Liver (tissue), 9 donors: ENCODE data around the gene DNAJC5. TPM values are rescaled to one million over a fixed set of nuclear protein-coding genes. Genes with fewer than 3 reads are reported as not detected.

Experiments
- DNase-seq: peaks from one replicate; pipeline ENCODE4 v3.0.0-alpha.2; 2017; ENCODE audit warnings: low spot score
- H3K27ac ChIP-seq, 2 donors: one replicate each; pipeline ENCODE4 v1.7.0; 2013; ENCODE audit warnings: inconsistent platforms in 2 of 2, low read length in 2 of 2, control low read depth in 1 of 2, low read depth in 1 of 2, mild to moderate bottlenecking in 1 of 2
- H3K27me3 ChIP-seq, 4 donors: one replicate each; pipeline versions ENCODE4 v1.6.1 to v1.7.0; 2013; ENCODE audit warnings: low read length in 3 of 4, inconsistent platforms in 1 of 4, mild to moderate bottlenecking in 1 of 4, moderate library complexity in 1 of 4; ENCODE audit not compliant: control insufficient read depth in 4 of 4, insufficient read depth in 4 of 4
- H3K36me3 ChIP-seq, 4 donors: one replicate each; pipeline versions ENCODE4 v1.6.1 to v1.7.0; 2013; ENCODE audit warnings: low read length in 3 of 4, mild to moderate bottlenecking in 3 of 4, low read depth in 1 of 4, moderate library complexity in 1 of 4; ENCODE audit not compliant: control insufficient read depth in 4 of 4, insufficient read depth in 3 of 4
- H3K4me1 ChIP-seq, 4 donors: one replicate each; pipeline versions ENCODE4 v1.6.1 to v1.7.0; 2013; ENCODE audit warnings: low read length in 3 of 4, mild to moderate bottlenecking in 3 of 4, moderate library complexity in 1 of 4; ENCODE audit not compliant: control insufficient read depth in 4 of 4, insufficient read depth in 4 of 4
- H3K4me3 ChIP-seq, 3 donors: one replicate each; pipeline versions ENCODE4 v1.6.1 to v1.7.0; 2013; ENCODE audit warnings: low read length in 3 of 3, control low read depth in 1 of 3, low read depth in 1 of 3, mild to moderate bottlenecking in 1 of 3
- H3K9ac ChIP-seq, 2 donors: one replicate each; pipeline ENCODE4 v1.7.0; 2013; ENCODE audit warnings: low read length in 2 of 2, mild to moderate bottlenecking in 2 of 2, moderate library complexity in 2 of 2, control low read depth in 1 of 2, low read depth in 1 of 2
- H3K9me3 ChIP-seq, 4 donors: one replicate each; pipeline versions ENCODE4 v1.6.1 to v1.7.0; 2013; ENCODE audit warnings: low read length in 3 of 4; ENCODE audit not compliant: control insufficient read depth in 4 of 4
- FOXA1 ChIP-seq: IDR thresholded peaks from 2 replicates; pipeline ENCODE4 v1.6.1; 2016; ENCODE audit warnings: antibody characterized with exemption
- GABPA ChIP-seq, 2 donors: IDR thresholded peaks in 1 of 2; conservative IDR thresholded peaks in 1 of 2; 2 replicates each; pipeline ENCODE4 v1.6.1; 2016; ENCODE audit warnings: antibody characterized with exemption in 2 of 2, mild to moderate bottlenecking in 1 of 2, moderate library complexity in 1 of 2
- HNF4A ChIP-seq, 2 donors: conservative IDR thresholded peaks; 2 replicates each; pipeline ENCODE4 v1.6.1; 2016; ENCODE audit warnings: antibody characterized with exemption in 2 of 2, mild to moderate bottlenecking in 2 of 2
- HNF4G ChIP-seq: IDR thresholded peaks from 2 replicates; pipeline ENCODE4 v1.6.1; 2016; ENCODE audit warnings: antibody characterized with exemption
- JUND ChIP-seq, 2 donors: IDR thresholded peaks; 2 replicates each; pipeline ENCODE4 v1.6.1; 2016; ENCODE audit warnings: antibody characterized with exemption in 2 of 2
- NR2F2 ChIP-seq: IDR thresholded peaks from 2 replicates; pipeline ENCODE4 v1.6.1; 2016; ENCODE audit warnings: antibody characterized with exemption
- RXRA ChIP-seq, 2 donors: IDR thresholded peaks; 2 replicates each; pipeline ENCODE4 v1.6.1; 2017 to 2018; ENCODE audit warnings: antibody characterized with exemption in 2 of 2, mild to moderate bottlenecking in 1 of 2
- SP1 ChIP-seq: IDR thresholded peaks from 2 replicates; pipeline ENCODE4 v1.6.1; 2018; ENCODE audit warnings: antibody characterized with exemption, mild to moderate bottlenecking
- TAF1 ChIP-seq: conservative IDR thresholded peaks from 2 replicates; pipeline ENCODE4 v1.6.1; 2016; ENCODE audit warnings: antibody characterized with exemption, mild to moderate bottlenecking
- WGBS: extraction: QIAGEN DNeasy Blood & Tissue Kit; methylation state at CpG from one replicate; pipeline ENCODE4 v1.1.7; 2013; 5-methylcytosine and 5-hydroxymethylcytosine counted together
- polyA plus RNA-seq, 2 donors: library from polyadenylated mRNA; stranded (reverse) in 1 of 2; unstranded in 1 of 2; fragments of 200-250 nt in 1 of 2; fragments of >200 nt in 1 of 2; fragmentation: Nextera tagmentation in 1 of 2; extraction: Ambion mirVana in 1 of 2; gene quantifications; one replicate each; pipeline versions ENCODE4 v1.2.1 to v1.2.3, GENCODE V29; 2013 to 2015
- total RNA-seq, 2 donors: library from RNA; depleted of rRNA; stranded (reverse); fragments of >200 nt; gene quantifications; one replicate each; pipeline ENCODE4 v1.2.3, GENCODE V29; 2014
- TF ChIP-seq, protein P1 (sequence below): IDR thresholded peaks from 2 replicates; pipeline ENCODE4 v1.6.1; 2016; ENCODE audit warnings: antibody characterized with exemption
- TF ChIP-seq, protein P2 (sequence below): fragments of 150-350 bp; IDR thresholded peaks from 2 replicates; pipeline ENCODE4 v1.5.1; 2017; ENCODE audit warnings: improper control_type of control experiment, low read depth, low read length; ENCODE audit not compliant: missing input control
- TF ChIP-seq, protein P3 (sequence below): IDR thresholded peaks from 2 replicates; pipeline ENCODE4 v1.6.1; 2016; ENCODE audit warnings: antibody characterized with exemption, mild to moderate bottlenecking
- TF ChIP-seq, protein P4 (sequence below): IDR thresholded peaks from 2 replicates; pipeline ENCODE4 v1.6.1; 2016; ENCODE audit warnings: antibody characterized with exemption
- TF ChIP-seq, protein P5 (sequence below): IDR thresholded peaks from 2 replicates; pipeline ENCODE4 v1.6.1; 2016; ENCODE audit warnings: antibody characterized with exemption
- donor health status: healthy.
- donor health status: healthy.
- donor health status: healthy.
- donor health status: healthy.
- donor health status: healthy.

The DNAJC5 gene
- total and polyA plus RNA-seq, 4 donors = 8.2 to 28.6 (median 18.7) TPM

DNA sequence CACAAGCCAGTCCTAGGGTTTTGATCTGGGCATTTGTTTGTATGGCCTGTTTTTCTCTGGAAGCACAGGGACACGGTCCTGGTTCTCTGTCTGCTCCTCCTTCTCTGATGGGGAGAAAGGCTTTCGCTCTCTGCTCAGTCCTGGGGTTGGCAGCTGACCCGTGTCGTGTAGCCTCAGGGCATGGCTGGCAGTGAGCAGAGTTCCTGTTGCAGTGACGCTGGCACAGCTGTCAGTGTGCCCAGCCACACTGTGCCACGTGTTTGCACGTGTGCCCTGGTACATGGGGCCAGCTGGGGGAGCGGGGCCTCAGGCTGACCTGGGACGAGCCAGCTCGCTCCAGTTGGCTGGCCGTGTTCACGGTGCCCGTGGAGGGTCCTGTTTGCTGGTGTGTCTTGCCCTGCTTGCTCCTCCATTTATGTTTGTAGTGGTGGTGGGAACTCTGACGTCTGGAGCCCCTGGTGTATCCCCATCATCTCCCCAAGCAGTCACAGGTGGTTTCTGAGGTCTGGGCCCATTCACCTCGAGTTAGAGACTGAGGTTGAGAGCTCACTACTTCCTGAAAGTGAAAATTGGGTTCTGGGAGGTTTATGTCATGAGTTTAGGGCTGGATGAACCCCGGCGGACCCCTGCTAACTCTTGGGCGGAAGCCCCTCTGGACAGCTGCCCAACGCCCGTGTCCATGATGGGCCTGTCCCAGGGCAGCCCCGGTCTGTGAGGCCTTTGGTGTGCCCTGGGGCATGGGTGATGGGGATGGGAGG lies 10.2 kb upstream of the DNAJC5 start:
- DNase-seq = no peak
- no peaks in the 10 kb centered on the region for H3K27me3 ChIP-seq
- 66% methylated on average over 21 of the region's 21 CpGs for WGBS
- H3K36me3 ChIP-seq = peaks cover 0 to 54% (median 9%) of the 10 kb centered on the region in 4 donors
- H3K9ac ChIP-seq = no peak overlapping the region
- no peak overlapping the region for H3K4me3 ChIP-seq
- peaks cover 4 to 16% (median 13%) of the 10 kb centered on the region in 4 donors for H3K4me1 ChIP-seq
- TF ChIP-seq, protein P1, sequence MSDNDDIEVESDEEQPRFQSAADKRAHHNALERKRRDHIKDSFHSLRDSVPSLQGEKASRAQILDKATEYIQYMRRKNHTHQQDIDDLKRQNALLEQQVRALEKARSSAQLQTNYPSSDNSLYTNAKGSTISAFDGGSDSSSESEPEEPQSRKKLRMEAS = no peak
- TF ChIP-seq HNF4A (conservative IDR thresholded peaks at IDR 0.05) (peak in 1 of 2 donors; percentile 70), GABPA (IDR thresholded peaks at IDR 0.05 in 1 of 2, conservative IDR thresholded peaks at IDR 0.05 in 1 of 2) (peak in 1 of 2 donors; percentile 44), RXRA (IDR thresholded peaks at IDR 0.05) (peak in 1 of 2 donors; percentile 83), JUND (IDR thresholded peaks at IDR 0.05) (no peak)
- TF ChIP-seq, protein P2, sequence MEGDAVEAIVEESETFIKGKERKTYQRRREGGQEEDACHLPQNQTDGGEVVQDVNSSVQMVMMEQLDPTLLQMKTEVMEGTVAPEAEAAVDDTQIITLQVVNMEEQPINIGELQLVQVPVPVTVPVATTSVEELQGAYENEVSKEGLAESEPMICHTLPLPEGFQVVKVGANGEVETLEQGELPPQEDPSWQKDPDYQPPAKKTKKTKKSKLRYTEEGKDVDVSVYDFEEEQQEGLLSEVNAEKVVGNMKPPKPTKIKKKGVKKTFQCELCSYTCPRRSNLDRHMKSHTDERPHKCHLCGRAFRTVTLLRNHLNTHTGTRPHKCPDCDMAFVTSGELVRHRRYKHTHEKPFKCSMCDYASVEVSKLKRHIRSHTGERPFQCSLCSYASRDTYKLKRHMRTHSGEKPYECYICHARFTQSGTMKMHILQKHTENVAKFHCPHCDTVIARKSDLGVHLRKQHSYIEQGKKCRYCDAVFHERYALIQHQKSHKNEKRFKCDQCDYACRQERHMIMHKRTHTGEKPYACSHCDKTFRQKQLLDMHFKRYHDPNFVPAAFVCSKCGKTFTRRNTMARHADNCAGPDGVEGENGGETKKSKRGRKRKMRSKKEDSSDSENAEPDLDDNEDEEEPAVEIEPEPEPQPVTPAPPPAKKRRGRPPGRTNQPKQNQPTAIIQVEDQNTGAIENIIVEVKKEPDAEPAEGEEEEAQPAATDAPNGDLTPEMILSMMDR = no peak
- TF ChIP-seq, protein P3, sequence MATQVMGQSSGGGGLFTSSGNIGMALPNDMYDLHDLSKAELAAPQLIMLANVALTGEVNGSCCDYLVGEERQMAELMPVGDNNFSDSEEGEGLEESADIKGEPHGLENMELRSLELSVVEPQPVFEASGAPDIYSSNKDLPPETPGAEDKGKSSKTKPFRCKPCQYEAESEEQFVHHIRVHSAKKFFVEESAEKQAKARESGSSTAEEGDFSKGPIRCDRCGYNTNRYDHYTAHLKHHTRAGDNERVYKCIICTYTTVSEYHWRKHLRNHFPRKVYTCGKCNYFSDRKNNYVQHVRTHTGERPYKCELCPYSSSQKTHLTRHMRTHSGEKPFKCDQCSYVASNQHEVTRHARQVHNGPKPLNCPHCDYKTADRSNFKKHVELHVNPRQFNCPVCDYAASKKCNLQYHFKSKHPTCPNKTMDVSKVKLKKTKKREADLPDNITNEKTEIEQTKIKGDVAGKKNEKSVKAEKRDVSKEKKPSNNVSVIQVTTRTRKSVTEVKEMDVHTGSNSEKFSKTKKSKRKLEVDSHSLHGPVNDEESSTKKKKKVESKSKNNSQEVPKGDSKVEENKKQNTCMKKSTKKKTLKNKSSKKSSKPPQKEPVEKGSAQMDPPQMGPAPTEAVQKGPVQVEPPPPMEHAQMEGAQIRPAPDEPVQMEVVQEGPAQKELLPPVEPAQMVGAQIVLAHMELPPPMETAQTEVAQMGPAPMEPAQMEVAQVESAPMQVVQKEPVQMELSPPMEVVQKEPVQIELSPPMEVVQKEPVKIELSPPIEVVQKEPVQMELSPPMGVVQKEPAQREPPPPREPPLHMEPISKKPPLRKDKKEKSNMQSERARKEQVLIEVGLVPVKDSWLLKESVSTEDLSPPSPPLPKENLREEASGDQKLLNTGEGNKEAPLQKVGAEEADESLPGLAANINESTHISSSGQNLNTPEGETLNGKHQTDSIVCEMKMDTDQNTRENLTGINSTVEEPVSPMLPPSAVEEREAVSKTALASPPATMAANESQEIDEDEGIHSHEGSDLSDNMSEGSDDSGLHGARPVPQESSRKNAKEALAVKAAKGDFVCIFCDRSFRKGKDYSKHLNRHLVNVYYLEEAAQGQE = peak; percentile 47
- TF ChIP-seq, protein P4, sequence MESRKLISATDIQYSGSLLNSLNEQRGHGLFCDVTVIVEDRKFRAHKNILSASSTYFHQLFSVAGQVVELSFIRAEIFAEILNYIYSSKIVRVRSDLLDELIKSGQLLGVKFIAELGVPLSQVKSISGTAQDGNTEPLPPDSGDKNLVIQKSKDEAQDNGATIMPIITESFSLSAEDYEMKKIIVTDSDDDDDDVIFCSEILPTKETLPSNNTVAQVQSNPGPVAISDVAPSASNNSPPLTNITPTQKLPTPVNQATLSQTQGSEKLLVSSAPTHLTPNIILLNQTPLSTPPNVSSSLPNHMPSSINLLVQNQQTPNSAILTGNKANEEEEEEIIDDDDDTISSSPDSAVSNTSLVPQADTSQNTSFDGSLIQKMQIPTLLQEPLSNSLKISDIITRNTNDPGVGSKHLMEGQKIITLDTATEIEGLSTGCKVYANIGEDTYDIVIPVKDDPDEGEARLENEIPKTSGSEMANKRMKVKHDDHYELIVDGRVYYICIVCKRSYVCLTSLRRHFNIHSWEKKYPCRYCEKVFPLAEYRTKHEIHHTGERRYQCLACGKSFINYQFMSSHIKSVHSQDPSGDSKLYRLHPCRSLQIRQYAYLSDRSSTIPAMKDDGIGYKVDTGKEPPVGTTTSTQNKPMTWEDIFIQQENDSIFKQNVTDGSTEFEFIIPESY = no peak
- TF ChIP-seq, protein P5, sequence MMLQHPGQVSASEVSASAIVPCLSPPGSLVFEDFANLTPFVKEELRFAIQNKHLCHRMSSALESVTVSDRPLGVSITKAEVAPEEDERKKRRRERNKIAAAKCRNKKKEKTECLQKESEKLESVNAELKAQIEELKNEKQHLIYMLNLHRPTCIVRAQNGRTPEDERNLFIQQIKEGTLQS = no peak
- peak overlapping the region; percentile 35 to 56 for H3K27ac ChIP-seq
- H3K9me3 ChIP-seq = no peaks in the 10 kb centered on the region

DNA sequence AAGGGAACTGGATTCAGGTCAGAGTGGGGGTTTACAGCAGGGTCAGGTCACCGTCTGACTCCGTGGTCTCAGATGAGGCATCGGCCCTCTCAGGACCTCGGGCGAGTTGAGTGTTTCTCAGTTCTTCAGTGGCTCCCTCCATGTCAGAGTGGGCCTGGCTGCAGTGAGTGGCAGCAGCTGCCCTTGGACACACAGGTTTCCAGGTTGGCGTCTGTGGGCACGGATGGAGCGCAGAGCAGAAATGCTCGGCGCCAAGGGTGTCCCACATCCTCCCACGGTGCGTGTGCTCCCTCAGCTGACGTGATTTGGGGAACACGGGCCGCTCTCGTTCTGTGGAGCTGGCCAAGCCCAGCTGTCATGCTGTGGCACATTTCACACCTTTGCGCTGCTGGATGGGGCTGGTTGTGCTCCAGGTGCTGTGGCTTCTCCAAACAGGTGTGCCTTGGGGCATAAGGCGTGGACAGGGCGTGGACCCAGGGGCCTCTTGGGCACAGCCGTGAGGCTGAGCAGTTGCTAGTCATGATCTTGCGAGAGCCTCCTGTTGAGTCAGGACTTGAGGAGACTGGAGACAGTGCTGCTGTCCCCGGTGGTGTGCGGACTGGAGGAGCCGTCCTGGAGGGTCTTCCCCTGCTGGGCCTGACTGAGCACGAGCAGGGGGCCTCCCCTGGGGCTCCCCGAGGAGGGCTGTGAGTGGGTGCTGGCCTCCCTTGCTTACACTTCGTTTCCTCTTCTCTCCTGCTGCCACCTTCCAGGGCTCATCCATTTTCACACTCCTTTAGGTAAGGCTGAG lies 9.5 kb upstream of the DNAJC5 start:
- peaks cover 0 to 61% (median 16%) of the 10 kb centered on the region in 4 donors for H3K36me3 ChIP-seq
- H3K27ac ChIP-seq = no peak overlapping the region
- H3K27me3 ChIP-seq = no peaks in the 10 kb centered on the region
- no peaks in the 10 kb centered on the region for H3K9me3 ChIP-seq
- no peak overlapping the region for H3K9ac ChIP-seq
- DNase-seq = no peak
- no peak overlapping the region for H3K4me3 ChIP-seq
- WGBS = 92% methylated on average over 27 of the region's 27 CpGs
- peaks cover 4 to 16% (median 13%) of the 10 kb centered on the region in 4 donors for H3K4me1 ChIP-seq
- no peak for TF ChIP-seq TAF1
- TF ChIP-seq SP1 = no peak
- TF ChIP-seq, protein P3 = no peak
- TF ChIP-seq FOXA1 = no peak
- no peak for TF ChIP-seq HNF4G
- no peak for TF ChIP-seq RXRA (IDR thresholded peaks at IDR 0.05)
- TF ChIP-seq HNF4A (conservative IDR thresholded peaks at IDR 0.05) = no peak
- TF ChIP-seq, protein P2 = no peak
- no peak for TF ChIP-seq NR2F2
